Epithelial cell of proximal tubule (primary cell): ENCODE results near the gene MGAT5. TPM values are rescaled to one million over a fixed set of nuclear protein-coding genes. Genes with fewer than 3 reads are reported as not detected.

Source experiments
- DNase-seq: peaks from one replicate; pipeline ENCODE4 v3.0.0-alpha.2; 2011; ENCODE audit warnings: low read depth
- H3K4me3 ChIP-seq: 2 replicates; pipeline ENCODE4 v1.5.1; 2011; ENCODE audit warnings: low read depth, mild to moderate bottlenecking, low read length
- CTCF ChIP-seq: conservative IDR thresholded peaks from 2 replicates; pipeline ENCODE4 v1.5.1; 2012; ENCODE audit warnings: low read depth, mild to moderate bottlenecking, low read length
- total RNA-seq: library from RNA; depleted of rRNA; stranded (reverse); fragments of >200 nt; gene quantifications from 2 replicates; pipeline ENCODE4 v1.2.3, GENCODE V29; 2015

The MGAT5 gene
- total RNA-seq, 1 donor from 2014 or later = 34.0 TPM

DNA sequence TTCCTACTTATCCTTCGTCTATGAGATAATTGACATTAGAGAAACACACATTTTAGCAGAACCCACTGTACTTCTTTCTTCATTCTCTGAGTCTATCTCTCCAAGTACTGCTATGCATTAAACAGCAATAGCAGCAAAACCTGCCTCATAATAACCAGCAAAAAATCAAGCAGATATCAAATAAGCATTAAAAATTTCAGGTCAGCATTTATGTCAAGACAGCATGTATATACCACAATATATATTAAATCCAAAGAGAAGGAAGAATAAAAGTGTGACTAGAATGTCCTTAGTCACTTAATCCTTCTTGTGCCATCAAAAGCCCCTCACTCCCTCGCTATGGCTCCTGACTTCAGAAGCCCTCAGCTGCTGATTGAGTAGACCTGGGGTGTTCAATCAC lies 131.3 kb downstream of the MGAT5 start:
- TF ChIP-seq CTCF = no peak
- no peak for DNase-seq
- H3K4me3 ChIP-seq = no peak overlapping the region

DNA sequence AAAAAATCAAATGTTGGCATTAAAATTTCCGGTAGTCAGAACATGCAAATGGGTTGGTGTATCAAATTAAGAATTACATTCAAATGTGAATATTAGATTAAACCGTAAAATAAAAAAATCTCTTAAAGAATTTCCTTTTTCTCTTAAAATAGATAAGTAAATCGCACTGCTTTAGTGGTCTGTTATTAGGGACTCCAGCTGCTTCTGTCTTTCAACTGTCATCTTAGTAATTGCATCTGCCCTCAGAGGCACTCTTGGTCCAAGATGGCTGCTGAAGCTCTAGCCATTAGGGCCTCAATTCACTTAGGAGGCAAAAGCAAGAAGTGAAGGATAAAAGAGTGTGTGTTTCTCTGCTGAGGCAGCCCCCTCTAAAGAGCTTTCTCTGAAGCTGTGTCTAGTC lies 132.4 kb downstream of the MGAT5 start:
- no peak for TF ChIP-seq CTCF
- H3K4me3 ChIP-seq = no peak overlapping the region
- DNase-seq = no peak

DNA sequence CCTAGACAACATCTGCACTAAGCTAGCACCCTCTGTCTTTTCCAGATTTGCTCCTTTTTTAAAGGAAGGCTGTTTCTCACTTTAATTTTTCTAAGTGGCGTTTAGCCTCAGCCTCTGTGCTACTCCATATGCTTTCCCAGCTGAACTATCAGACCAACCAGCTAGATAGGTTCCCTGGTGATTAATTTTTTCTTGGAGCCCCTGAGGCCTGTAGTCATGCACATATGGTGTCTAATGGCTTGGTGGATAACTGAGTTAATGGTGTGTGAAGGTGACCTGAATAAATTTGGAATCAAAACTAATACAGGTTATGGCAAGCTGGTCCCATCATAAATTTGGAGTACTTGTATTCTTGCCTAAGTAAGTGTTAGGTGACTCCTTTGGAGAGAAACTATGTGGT lies 135.5 kb downstream of the MGAT5 start:
- no peak for DNase-seq
- TF ChIP-seq CTCF = no peak

DNA sequence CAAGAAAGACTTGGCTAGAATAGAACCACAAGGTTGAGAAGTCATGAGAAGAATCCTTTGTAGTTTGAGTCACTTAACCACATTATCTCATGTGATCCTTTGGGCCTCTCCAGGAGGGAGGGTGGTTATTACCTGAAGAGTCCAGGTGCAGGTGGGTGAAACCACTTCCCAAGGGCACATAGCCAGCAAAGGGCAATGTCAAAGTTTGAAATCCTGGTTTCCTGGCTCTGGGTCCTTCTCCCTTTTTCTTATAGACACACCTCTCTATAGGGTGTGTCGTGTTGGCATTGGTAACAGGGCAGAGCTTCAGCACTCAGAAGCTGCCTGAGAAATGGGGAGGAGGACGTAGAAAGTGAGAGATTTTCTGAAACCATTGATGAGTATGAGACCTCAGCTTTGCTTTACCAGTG lies 137.9 kb downstream of the MGAT5 start:
- no peak for DNase-seq
- no peak for TF ChIP-seq CTCF
- no peak overlapping the region for H3K4me3 ChIP-seq

More for the DNA sequence above, 135.5 kb downstream of the MGAT5 start:
- no peak overlapping the region for H3K4me3 ChIP-seq

- TF ChIP-seq CTCF = no peak
- no peak overlapping the region for H3K4me3 ChIP-seq
- DNase-seq = no peak
Measured at GRCh38 chr2:134392442-134393074, 138.7 kb downstream of the MGAT5 start.

- TF ChIP-seq CTCF = no peak
- DNase-seq = no peak
- no peak overlapping the region for H3K4me3 ChIP-seq
Measured at GRCh38 chr2:134393075-134393461, 139.2 kb downstream of the MGAT5 start.

GRCh38 chr2:134395779-134396178 lies 141.9 kb downstream of the MGAT5 start:
- no peak for DNase-seq
- no peak for TF ChIP-seq CTCF
- no peak overlapping the region for H3K4me3 ChIP-seq
